ENCODE data around the gene SETD3. TPM values are rescaled to one million over a fixed set of nuclear protein-coding genes. Genes with fewer than 3 reads are reported as not detected.

SETD3 gene
- total and polyA plus RNA-seq, 4 donors = 41.0 to 66.0 (median 56.8) TPM

DNA sequence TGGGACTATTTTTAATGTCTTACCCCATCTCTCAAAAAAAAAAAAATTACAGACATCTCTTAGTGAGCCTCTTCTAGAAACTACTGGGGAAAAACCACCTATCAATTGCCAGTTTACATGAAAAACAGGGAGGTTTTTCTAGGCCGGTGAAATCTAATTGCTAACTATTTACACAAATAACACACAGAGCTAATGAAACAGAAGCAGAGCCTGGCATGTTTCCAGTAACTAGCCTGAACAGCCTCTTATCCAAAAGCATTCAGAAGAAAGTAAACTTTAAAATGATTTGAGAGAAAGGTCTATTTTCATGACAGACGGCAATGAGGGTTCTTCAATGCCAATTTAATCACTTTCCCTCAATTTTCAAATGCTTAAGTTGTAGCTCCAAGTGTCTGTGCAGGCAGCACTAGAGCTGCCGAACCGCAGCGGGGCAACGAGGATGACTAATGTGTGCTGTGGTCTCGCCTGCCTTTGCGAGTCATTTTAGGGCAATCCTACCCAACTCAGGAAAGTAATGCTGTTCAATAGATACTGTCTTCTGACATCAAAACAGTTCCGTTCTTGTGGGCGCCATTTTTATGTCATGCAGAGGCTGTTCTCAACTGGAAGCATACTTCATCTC, 84.6 kb downstream of the SETD3 start:
- DNase-seq (no peak), ATAC-seq (ENCODE audit: low FRiP score) (no peak)
- H3K36me3 ChIP-seq (ENCODE audit: control insufficient read depth in 1 of 2, insufficient read depth in 2 of 2, low read length in 1 of 2) = peaks cover 4 to 7% of the 10 kb centered on the region in 2 donors
- no peaks in the 10 kb centered on the region for H3K4me1 ChIP-seq (ENCODE audit: control insufficient read depth in 1 of 2, insufficient read depth in 2 of 2, low read length in 2 of 2)
- no peak overlapping the region for H3K27ac ChIP-seq (ENCODE audit: low read depth in 1 of 2, low read length in 2 of 2)
- no peaks in the 10 kb centered on the region for H3K9me3 ChIP-seq (ENCODE audit: control insufficient read depth, low read length)
- no peak overlapping the region for H3K4me3 ChIP-seq (ENCODE audit: low read length in 2 of 2)
- WGBS, 2 donors = 84 to 87% methylated on average over 10 of the region's 10 CpGs
- no peaks in the 10 kb centered on the region for H3K27me3 ChIP-seq (ENCODE audit: control insufficient read depth in 1 of 2, insufficient read depth in 2 of 2, low read length in 1 of 2)
- intact Hi-C loops (cut with DNase I) = no loop called here

DNA sequence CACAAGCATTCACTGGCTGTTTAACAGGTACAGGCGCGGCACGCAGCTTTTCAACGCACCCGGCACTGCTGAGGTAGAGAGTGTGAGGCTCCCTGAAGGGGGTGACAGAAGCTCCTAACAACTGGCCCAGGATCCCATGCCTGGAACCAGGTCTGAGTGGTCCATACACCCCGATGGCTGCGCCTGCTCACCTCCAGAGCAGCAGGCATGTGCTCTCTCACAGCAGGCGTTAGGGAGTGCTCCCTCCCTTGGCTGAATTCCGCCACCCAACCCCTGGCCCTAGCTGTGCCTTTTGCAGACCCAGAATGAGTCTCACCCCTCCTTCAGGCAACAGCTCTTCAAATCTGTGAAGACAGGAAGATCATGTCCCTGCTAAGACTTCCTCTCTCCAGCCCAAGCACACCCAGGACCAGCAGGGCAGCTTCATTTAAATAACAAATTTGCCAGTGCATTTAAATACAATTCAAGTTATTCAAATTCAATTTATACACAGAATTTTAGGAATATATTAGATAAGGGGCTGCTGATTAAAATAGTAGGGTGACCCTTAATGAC, 86.0 kb downstream of the SETD3 start:
- peak; percentile 33 for ATAC-seq (ENCODE audit: low FRiP score)
- DNase-seq = no peak
- Histone ChIP-seq H3K27ac (ENCODE audit: low read depth in 1 of 2, low read length in 2 of 2) (no peak overlapping the region), H3K4me1 (ENCODE audit: control insufficient read depth in 1 of 2, insufficient read depth in 2 of 2, low read length in 2 of 2) (no peaks in the 10 kb centered on the region), H3K36me3 (ENCODE audit: control insufficient read depth in 1 of 2, insufficient read depth in 2 of 2, low read length in 1 of 2) (peaks cover 4 to 5% of the 10 kb centered on the region in 2 donors), H3K4me3 (ENCODE audit: low read length in 2 of 2) (no peak overlapping the region), H3K9me3 (ENCODE audit: control insufficient read depth, low read length) (no peaks in the 10 kb centered on the region), H3K27me3 (ENCODE audit: control insufficient read depth in 1 of 2, insufficient read depth in 2 of 2, low read length in 1 of 2) (no peaks in the 10 kb centered on the region)
- intact Hi-C loops (cut with DNase I) = no loop called here
- 88 to 92% methylated on average over 9 of the region's 9 CpGs for WGBS, 2 donors

DNA sequence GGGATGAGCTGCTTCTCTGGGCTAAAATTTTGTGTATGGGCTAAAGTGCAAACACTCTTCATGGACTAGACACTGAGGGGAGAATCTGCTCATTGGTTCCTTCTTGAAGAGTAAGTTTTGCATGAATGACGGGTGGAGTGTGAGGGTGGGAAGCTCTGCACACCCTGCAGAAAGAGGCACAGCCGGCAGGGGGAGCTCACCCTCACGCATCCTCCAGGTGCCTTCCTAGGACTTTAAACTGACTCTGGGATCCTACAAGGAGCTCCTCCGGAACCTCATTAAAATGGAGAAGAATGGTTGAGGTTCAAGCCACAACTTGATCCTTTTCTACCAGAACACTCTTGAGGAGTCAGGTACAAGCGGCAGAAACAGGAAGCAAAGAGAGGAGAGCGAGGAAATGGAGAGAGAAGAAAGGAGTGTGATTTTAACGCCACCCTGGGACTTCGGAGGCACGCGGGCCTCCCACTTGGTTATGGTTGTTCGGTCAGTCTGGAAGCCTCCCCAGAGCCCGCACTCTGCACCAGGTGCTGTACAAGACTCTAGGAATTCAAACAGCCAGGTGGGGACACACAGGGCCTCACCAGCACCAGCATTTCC, 87.5 kb downstream of the SETD3 start:
- DNase-seq (no peak), ATAC-seq (ENCODE audit: low FRiP score) (no peak)
- 80 to 81% methylated on average over 12 of the region's 12 CpGs for WGBS, 2 donors
- Histone ChIP-seq H3K36me3 (ENCODE audit: control insufficient read depth in 1 of 2, insufficient read depth in 2 of 2, low read length in 1 of 2) (peaks cover 0 to 2% of the 10 kb centered on the region in 2 donors), H3K9me3 (ENCODE audit: control insufficient read depth, low read length) (no peaks in the 10 kb centered on the region), H3K4me3 (ENCODE audit: low read length in 2 of 2) (no peak overlapping the region), H3K4me1 (ENCODE audit: control insufficient read depth in 1 of 2, insufficient read depth in 2 of 2, low read length in 2 of 2) (no peaks in the 10 kb centered on the region), H3K27ac (ENCODE audit: low read depth in 1 of 2, low read length in 2 of 2) (no peak overlapping the region), H3K27me3 (ENCODE audit: control insufficient read depth in 1 of 2, insufficient read depth in 2 of 2, low read length in 1 of 2) (no peaks in the 10 kb centered on the region)
- intact Hi-C loops (cut with DNase I) = no loop called here

DNA sequence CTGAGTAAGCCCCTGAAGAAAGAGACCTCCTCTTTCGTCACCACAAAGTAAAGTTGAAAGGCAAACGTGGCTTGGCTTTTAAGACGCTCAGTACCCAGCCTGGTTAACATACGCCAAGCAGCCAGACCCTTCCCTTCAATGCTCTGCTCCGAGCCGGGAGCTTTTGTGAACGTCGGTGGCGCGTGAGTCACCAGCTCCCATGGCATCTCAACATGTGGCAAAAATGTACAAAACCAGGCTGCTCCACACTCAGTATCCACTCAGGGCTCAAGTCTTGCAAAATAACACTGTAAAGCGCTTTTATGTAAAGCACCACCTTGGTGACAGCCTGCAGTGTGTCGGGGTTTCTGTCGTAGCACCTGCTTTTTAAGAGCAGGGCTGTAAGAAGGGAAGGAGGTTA, 89.0 kb downstream of the SETD3 start:
- intact Hi-C loops (cut with DNase I) = no loop called here
- Histone ChIP-seq H3K9me3 (ENCODE audit: control insufficient read depth, low read length) (no peaks in the 10 kb centered on the region), H3K27me3 (ENCODE audit: control insufficient read depth in 1 of 2, insufficient read depth in 2 of 2, low read length in 1 of 2) (no peaks in the 10 kb centered on the region), H3K36me3 (ENCODE audit: control insufficient read depth in 1 of 2, insufficient read depth in 2 of 2, low read length in 1 of 2) (no peaks in the 10 kb centered on the region), H3K4me3 (ENCODE audit: low read length in 2 of 2) (no peak overlapping the region), H3K4me1 (ENCODE audit: control insufficient read depth in 1 of 2, insufficient read depth in 2 of 2, low read length in 2 of 2) (no peaks in the 10 kb centered on the region), H3K27ac (ENCODE audit: low read depth in 1 of 2, low read length in 2 of 2) (no peak overlapping the region)
- ATAC-seq (ENCODE audit: low FRiP score) = no peak
- WGBS, 2 donors = 69 to 71% methylated on average over 13 of the region's 13 CpGs
- no peak for DNase-seq

DNA sequence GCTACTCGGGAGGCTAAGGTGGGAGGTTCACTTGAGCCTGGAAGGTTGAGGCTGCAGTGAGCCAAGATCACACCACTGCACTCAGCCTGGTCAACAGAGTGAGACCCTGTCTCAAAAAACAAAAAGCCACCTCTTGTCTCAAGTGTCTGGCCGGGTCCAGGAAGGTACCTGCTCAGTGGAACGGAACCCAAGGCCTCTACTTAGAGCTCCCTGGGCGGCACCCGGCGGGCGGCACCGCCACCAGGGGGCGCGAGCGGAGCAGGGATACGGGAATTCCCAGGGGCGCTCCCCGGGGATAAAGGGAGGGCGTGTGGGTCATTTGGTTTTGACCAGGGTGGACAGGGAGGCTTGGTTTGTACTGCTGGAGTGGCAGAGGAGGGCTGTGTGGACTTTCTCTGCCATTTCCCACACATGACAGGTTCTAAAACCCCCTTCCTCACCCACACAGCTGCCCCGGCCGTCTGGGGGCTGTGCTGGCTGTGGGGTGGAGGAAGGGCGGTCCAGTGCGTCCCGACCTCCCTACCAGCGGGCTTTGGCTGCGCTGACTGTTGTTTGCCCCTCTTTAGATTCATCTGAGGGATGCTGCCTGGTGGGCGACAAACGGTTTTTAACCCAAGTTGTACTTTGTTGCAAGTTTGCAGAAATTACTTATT, 91.4 kb downstream of the SETD3 start:
- DNase-seq (no peak), ATAC-seq (ENCODE audit: low FRiP score) (no peak)
- 15 to 18% methylated on average over 24 of the region's 24 CpGs for WGBS, 2 donors
- Histone ChIP-seq H3K27ac (ENCODE audit: low read depth in 1 of 2, low read length in 2 of 2) (no peak overlapping the region), H3K9me3 (ENCODE audit: control insufficient read depth, low read length) (no peaks in the 10 kb centered on the region), H3K4me1 (ENCODE audit: control insufficient read depth in 1 of 2, insufficient read depth in 2 of 2, low read length in 2 of 2) (no peaks in the 10 kb centered on the region), H3K4me3 (ENCODE audit: low read length in 2 of 2) (no peak overlapping the region), H3K27me3 (ENCODE audit: control insufficient read depth in 1 of 2, insufficient read depth in 2 of 2, low read length in 1 of 2) (no peaks in the 10 kb centered on the region), H3K36me3 (ENCODE audit: control insufficient read depth in 1 of 2, insufficient read depth in 2 of 2, low read length in 1 of 2) (no peaks in the 10 kb centered on the region)
- intact Hi-C loops (cut with DNase I) = no loop called here

DNA sequence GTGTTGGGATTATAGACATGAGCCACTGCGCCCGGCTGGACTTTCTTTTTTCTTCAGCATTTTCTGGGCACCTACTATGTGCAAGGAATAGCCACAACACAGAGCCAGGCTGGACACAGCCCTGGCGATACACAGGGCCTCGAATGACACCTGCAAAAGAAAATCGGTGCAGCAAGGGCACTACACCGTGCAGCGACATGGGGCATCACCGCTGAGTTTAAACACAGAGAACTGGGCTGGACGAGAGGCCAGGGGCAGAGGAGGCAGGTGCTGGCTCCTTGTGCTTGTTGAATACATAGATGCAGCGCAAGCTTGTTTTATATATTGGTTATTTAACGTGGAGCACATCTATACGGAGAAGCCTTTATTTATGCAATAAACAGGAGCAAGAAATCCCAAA, 92.4 kb downstream of the SETD3 start:
- DNase-seq (no peak), ATAC-seq (ENCODE audit: low FRiP score) (no peak)
- 90 to 91% methylated on average over 12 of the region's 12 CpGs for WGBS, 2 donors
- no peaks in the 10 kb centered on the region for H3K36me3 ChIP-seq (ENCODE audit: control insufficient read depth in 1 of 2, insufficient read depth in 2 of 2, low read length in 1 of 2)
- H3K9me3 ChIP-seq (ENCODE audit: control insufficient read depth, low read length) = no peaks in the 10 kb centered on the region
- H3K27ac ChIP-seq (ENCODE audit: low read depth in 1 of 2, low read length in 2 of 2) = no peak overlapping the region
- no peak overlapping the region for H3K4me3 ChIP-seq (ENCODE audit: low read length in 2 of 2)
- H3K27me3 ChIP-seq (ENCODE audit: control insufficient read depth in 1 of 2, insufficient read depth in 2 of 2, low read length in 1 of 2) = no peaks in the 10 kb centered on the region
- H3K4me1 ChIP-seq (ENCODE audit: control insufficient read depth in 1 of 2, insufficient read depth in 2 of 2, low read length in 2 of 2) = no peaks in the 10 kb centered on the region
- intact Hi-C loops (cut with DNase I) = no loop called here

DNA sequence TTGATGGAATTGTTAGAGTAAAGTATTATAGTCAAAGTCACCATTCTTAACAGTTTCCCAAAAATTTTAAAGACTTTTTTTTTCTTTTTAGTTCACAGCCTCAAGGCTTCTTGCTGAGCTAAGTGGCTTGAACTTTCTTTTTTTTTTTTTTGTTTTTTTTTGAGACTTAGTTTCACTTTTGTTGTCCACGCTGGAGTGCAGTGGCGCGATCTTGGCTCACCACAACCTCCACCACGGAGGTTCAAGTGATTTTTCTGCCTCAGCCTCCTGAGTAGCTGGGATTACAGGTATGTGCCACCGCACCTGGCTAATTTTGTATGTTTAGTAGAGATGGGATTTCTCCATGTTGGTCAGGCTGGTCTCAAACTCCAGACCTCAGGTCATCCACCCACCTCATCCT, 92.8 kb downstream of the SETD3 start:
- Histone ChIP-seq H3K9me3 (ENCODE audit: control insufficient read depth, low read length) (no peaks in the 10 kb centered on the region), H3K4me3 (ENCODE audit: low read length in 2 of 2) (no peak overlapping the region), H3K36me3 (ENCODE audit: control insufficient read depth in 1 of 2, insufficient read depth in 2 of 2, low read length in 1 of 2) (no peaks in the 10 kb centered on the region), H3K27ac (ENCODE audit: low read depth in 1 of 2, low read length in 2 of 2) (no peak overlapping the region), H3K4me1 (ENCODE audit: control insufficient read depth in 1 of 2, insufficient read depth in 2 of 2, low read length in 2 of 2) (no peaks in the 10 kb centered on the region), H3K27me3 (ENCODE audit: control insufficient read depth in 1 of 2, insufficient read depth in 2 of 2, low read length in 1 of 2) (no peaks in the 10 kb centered on the region)
- intact Hi-C loops (cut with DNase I) = no loop called here
- DNase-seq = no peak
- 84 to 90% methylated on average over 5 of the region's 5 CpGs for WGBS, 2 donors
- no peak for ATAC-seq (ENCODE audit: low FRiP score)

DNA sequence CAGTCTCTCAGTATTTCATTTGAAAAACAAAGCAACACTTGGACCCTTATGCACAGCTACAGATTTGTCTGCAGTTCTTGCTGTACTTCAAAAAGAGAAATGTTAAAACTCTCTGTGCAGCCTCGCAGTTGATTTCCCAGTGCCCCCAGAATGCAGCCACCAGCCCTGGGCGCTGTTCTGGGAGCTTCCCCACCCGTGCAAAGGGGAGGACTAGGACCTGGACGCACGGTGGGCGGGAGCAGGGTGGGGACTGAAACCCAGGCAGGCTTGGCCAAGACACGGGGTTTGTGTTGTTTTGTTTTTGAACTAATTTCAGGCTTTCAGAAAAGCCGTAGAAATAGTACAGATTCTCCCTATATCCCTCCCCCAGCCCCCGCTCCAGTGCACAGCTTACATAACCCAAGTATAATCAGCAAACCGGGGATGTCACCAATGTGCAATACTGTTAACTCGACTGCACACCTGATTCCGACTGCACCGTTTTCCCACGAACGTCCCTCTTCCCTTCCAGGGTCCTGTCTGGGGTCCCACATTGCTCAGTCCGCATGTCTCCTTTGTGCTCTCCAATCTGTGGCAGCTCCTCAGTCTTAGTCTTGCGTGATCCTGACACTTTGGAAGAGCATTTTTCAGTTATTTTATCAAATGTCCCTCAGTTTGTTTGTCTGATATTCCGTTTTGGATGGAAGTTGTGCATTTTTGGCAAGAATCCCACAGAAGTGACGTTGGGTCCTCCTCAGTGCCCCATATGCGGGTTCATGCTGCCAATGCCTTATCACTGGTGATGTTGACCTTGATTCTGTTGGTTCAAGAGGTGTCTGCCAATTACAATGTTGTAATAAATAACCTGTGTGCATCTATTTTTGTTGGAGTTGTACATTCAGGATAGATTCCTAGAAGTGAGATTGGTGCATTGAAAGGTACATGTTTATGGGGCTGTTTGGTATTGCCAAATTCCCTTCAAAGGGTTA, 95.9 kb downstream of the SETD3 start:
- no peak overlapping the region for H3K4me3 ChIP-seq (ENCODE audit: low read length in 2 of 2)
- no peaks in the 10 kb centered on the region for H3K27me3 ChIP-seq (ENCODE audit: control insufficient read depth in 1 of 2, insufficient read depth in 2 of 2, low read length in 1 of 2)
- WGBS, 2 donors = 61 to 64% methylated on average over 20 of the region's 20 CpGs
- no peaks in the 10 kb centered on the region for H3K36me3 ChIP-seq (ENCODE audit: control insufficient read depth in 1 of 2, insufficient read depth in 2 of 2, low read length in 1 of 2)
- peak in 1 of 2 donors; percentile 59 for DNase-seq
- intact Hi-C loops (cut with DNase I) = no loop called here
- no peaks in the 10 kb centered on the region for H3K9me3 ChIP-seq (ENCODE audit: control insufficient read depth, low read length)
- no peak overlapping the region for H3K27ac ChIP-seq (ENCODE audit: low read depth in 1 of 2, low read length in 2 of 2)
- no peaks in the 10 kb centered on the region for H3K4me1 ChIP-seq (ENCODE audit: control insufficient read depth in 1 of 2, insufficient read depth in 2 of 2, low read length in 2 of 2)
- no peak for ATAC-seq (ENCODE audit: low FRiP score)
